Central memory CD8-positive, alpha-beta T cell (primary cell): ENCODE data around the gene POU6F2.

Experiments used
- ATAC-seq: fragments of 150-1000 bp; cut with Tn5 transposase; replicated peaks from 2 replicates; pipeline ENCODE4 v1.10.0; 2022; ENCODE audit warnings: mild to moderate bottlenecking, moderate FRiP score, moderate number of reproducible peaks; ENCODE audit not compliant: poor library complexity, severe bottlenecking; ENCODE audit errors: extremely low read depth
- DNase-seq, 2 donors: peaks; one replicate each; pipeline ENCODE4 v3.0.0; 2021; ENCODE audit warnings: low spot score in 2 of 2
- H3K27ac Mint-ChIP-seq: one replicate; pipeline ENCODE4 v1.8.0; 2022; ENCODE audit warnings: low read depth, mild to moderate bottlenecking, moderate library complexity, mixed read lengths
- H3K27me3 Mint-ChIP-seq: one replicate; pipeline ENCODE4 v1.8.0; 2022; ENCODE audit warnings: mixed read lengths
- H3K36me3 Mint-ChIP-seq: one replicate; pipeline ENCODE4 v1.8.0; 2022; ENCODE audit warnings: mild to moderate bottlenecking, moderate library complexity, mixed read lengths; ENCODE audit not compliant: insufficient read depth
- H3K4me1 Mint-ChIP-seq: one replicate; pipeline ENCODE4 v1.8.0; 2022; ENCODE audit warnings: mixed read lengths
- H3K4me3 Mint-ChIP-seq: one replicate; pipeline ENCODE4 v1.8.0; 2022; ENCODE audit warnings: mild to moderate bottlenecking, moderate library complexity, mixed read lengths
- H3K9me3 Mint-ChIP-seq: one replicate; pipeline ENCODE4 v1.8.0; 2022; ENCODE audit warnings: mixed read lengths

POU6F2 gene

GRCh38 chr7:39295796-39296195 lies 318.1 kb downstream of the POU6F2 start:
- H3K27me3 Mint-ChIP-seq: peaks cover 23% of the 10 kb centered on the region
- H3K9me3 Mint-ChIP-seq: no peaks in the 10 kb centered on the region
- H3K27ac Mint-ChIP-seq: no peak overlapping the region
- DNase-seq (no peak), ATAC-seq (no peak)
- no peak overlapping the region for H3K4me3 Mint-ChIP-seq
- no peaks in the 10 kb centered on the region for H3K4me1 Mint-ChIP-seq
- H3K36me3 Mint-ChIP-seq: no peaks in the 10 kb centered on the region

DNA sequence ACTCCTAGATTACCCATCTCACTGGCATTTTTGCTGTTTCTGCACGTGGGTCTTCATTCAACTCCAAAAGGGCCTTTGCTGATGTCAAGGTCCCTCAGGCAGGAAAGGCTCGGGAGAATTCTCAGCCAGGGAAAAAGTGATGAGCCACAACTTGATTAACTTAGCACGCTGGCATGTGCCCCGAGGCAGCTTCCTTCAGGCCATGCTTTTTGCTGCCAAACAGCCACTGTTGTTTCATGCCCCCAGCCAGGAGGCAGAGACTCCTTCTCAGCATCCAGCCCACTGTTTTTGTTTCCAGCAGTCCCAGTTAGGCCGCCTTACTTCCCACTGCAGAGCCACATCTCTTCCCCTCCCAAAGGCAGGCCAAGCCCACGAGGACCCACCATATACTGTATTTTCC lies 322.0 kb downstream of the POU6F2 start:
- no peak for ATAC-seq
- no peaks in the 10 kb centered on the region for H3K4me1 Mint-ChIP-seq
- H3K36me3 Mint-ChIP-seq: no peaks in the 10 kb centered on the region
- H3K4me3 Mint-ChIP-seq: no peak overlapping the region
- no peaks in the 10 kb centered on the region for H3K9me3 Mint-ChIP-seq
- no peak overlapping the region for H3K27ac Mint-ChIP-seq
- peaks cover 37% of the 10 kb centered on the region for H3K27me3 Mint-ChIP-seq
- no peak for DNase-seq

GRCh38 chr7:39300276-39300675 lies 322.6 kb downstream of the POU6F2 start:
- Mint-ChIP-seq H3K27me3 (peaks cover 37% of the 10 kb centered on the region), H3K9me3 (no peaks in the 10 kb centered on the region), H3K4me3 (no peak overlapping the region), H3K4me1 (no peaks in the 10 kb centered on the region), H3K36me3 (no peaks in the 10 kb centered on the region), H3K27ac (no peak overlapping the region)
- no peak for ATAC-seq
- no peak for DNase-seq

GRCh38 chr7:39301543-39301942 lies 323.8 kb downstream of the POU6F2 start:
- Mint-ChIP-seq H3K27ac (no peak overlapping the region), H3K9me3 (no peaks in the 10 kb centered on the region), H3K36me3 (no peaks in the 10 kb centered on the region), H3K27me3 (peaks cover 31% of the 10 kb centered on the region), H3K4me1 (no peaks in the 10 kb centered on the region), H3K4me3 (no peak overlapping the region)
- ATAC-seq: no peak
- no peak for DNase-seq

DNA sequence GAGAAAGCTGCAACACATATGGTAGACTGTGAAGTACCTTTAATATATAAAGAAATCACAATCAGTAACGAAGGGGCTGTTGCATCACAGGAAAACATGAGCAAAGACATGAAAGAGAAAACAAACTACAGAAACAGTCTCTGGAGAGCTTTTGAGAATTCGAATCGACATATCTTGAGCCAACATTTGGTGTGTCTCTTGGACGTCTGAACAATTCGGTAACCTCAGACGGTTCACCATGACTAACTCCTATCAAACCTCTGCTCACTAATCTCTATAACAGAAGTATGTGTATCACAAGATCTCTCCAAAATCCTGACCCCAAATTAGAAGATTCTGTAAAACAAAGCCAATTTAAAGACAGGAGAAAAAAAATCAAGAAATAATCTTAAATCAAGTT lies 326.5 kb downstream of the POU6F2 start:
- no peaks in the 10 kb centered on the region for H3K4me1 Mint-ChIP-seq
- no peaks in the 10 kb centered on the region for H3K36me3 Mint-ChIP-seq
- DNase-seq (no peak), ATAC-seq (no peak)
- H3K27me3 Mint-ChIP-seq: peaks cover 36% of the 10 kb centered on the region
- no peak overlapping the region for H3K4me3 Mint-ChIP-seq
- no peaks in the 10 kb centered on the region for H3K9me3 Mint-ChIP-seq
- H3K27ac Mint-ChIP-seq: no peak overlapping the region

DNA sequence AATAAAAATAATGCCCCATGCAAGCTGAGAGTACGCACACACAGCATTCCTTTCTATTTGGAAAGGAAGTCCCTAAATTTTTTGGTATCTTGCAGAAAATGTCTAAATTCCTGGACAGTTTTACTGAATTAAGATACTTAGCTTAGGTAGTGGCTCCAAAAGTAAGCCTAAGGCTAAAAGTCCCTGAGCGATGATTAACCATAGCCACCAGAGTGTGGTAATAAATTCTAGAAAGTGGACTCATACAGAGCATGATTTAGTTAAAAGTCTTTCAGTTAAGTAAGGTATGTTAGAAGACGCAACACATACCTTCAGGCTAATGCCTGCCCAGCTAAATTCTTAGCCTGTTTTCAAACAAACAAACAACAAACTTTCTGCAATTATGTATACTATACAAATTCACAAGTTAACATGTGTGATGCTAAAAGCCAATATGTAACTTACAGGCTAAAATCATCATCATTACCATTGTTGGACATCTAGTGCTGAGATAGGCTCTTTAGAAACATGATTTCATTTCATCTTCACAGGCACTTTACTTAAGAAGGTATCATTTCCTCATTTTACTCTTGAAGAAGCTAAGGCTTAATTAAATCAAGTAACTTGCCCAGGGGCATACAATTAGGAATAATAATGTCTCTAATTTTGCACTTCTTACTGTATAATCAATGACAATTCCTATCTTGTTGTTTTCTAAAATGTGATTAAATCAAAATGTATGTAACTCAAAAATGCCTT lies 327.1 kb downstream of the POU6F2 start:
- H3K27me3 Mint-ChIP-seq: peaks cover 33% of the 10 kb centered on the region
- ATAC-seq (no peak), DNase-seq (no peak)
- no peaks in the 10 kb centered on the region for H3K36me3 Mint-ChIP-seq
- no peaks in the 10 kb centered on the region for H3K9me3 Mint-ChIP-seq
- H3K4me1 Mint-ChIP-seq: no peaks in the 10 kb centered on the region
- H3K27ac Mint-ChIP-seq: no peak overlapping the region
- no peak overlapping the region for H3K4me3 Mint-ChIP-seq

GRCh38 chr7:39306016-39306570 lies 328.4 kb downstream of the POU6F2 start:
- no peak overlapping the region for H3K4me3 Mint-ChIP-seq
- H3K27ac Mint-ChIP-seq: no peak overlapping the region
- DNase-seq: no peak
- no peak for ATAC-seq
- no peaks in the 10 kb centered on the region for H3K9me3 Mint-ChIP-seq
- peaks cover 21% of the 10 kb centered on the region for H3K27me3 Mint-ChIP-seq
- no peaks in the 10 kb centered on the region for H3K36me3 Mint-ChIP-seq
- H3K4me1 Mint-ChIP-seq: no peaks in the 10 kb centered on the region

GRCh38 chr7:39310699-39311098 lies 333.0 kb downstream of the POU6F2 start:
- H3K4me1 Mint-ChIP-seq: no peaks in the 10 kb centered on the region
- no peak for DNase-seq
- no peak for ATAC-seq
- no peak overlapping the region for H3K27ac Mint-ChIP-seq
- H3K36me3 Mint-ChIP-seq: no peaks in the 10 kb centered on the region
- H3K27me3 Mint-ChIP-seq: peaks cover 9% of the 10 kb centered on the region
- H3K9me3 Mint-ChIP-seq: no peaks in the 10 kb centered on the region
- no peak overlapping the region for H3K4me3 Mint-ChIP-seq

DNA sequence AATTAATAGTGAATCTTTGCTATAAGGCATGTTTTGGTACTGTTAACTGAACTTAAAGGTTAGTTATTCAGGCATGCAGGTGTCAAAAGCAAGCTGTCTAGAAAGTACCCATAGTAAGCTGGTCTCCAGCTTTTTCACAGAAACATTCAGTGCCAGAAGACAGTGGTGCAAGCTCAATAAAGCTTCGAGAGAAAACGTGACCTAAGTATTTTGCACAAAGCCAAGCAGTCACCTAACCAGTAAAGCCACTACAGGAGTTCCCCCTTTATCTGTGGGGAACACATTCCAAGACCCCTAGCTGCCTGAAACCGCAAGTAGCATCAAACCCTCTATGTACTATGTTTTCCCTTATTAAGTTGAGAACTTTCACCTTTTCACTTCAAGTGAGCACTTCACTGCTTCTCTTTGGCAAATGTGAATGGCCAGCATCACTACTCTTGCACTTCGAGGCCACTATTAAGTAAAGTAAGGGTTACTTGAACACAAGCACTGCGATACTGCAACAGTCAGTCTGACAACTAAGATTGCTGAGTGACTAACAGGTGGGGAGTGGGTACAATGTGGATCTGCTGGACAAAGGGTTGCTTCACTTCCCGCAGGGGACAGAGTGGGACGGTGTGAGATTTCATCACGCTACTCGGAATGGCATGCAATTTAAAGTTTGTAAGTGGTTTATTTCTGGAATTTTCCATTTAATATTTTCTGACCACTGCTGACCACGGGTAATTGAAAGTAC lies 334.7 kb downstream of the POU6F2 start:
- no peaks in the 10 kb centered on the region for H3K4me1 Mint-ChIP-seq
- DNase-seq: no peak
- peaks cover 9% of the 10 kb centered on the region for H3K27me3 Mint-ChIP-seq
- no peaks in the 10 kb centered on the region for H3K9me3 Mint-ChIP-seq
- H3K36me3 Mint-ChIP-seq: no peaks in the 10 kb centered on the region
- no peak for ATAC-seq
- no peak overlapping the region for H3K4me3 Mint-ChIP-seq
- H3K27ac Mint-ChIP-seq: no peak overlapping the region

- H3K27me3 Mint-ChIP-seq: peaks cover 18% of the 10 kb centered on the region
- no peak for ATAC-seq
- H3K27ac Mint-ChIP-seq: no peak overlapping the region
Observed at GRCh38 chr7:39313376-39313775, 335.7 kb downstream of the POU6F2 start.

GRCh38 chr7:39313974-39314373 lies 336.3 kb downstream of the POU6F2 start:
- Mint-ChIP-seq H3K36me3 (no peaks in the 10 kb centered on the region), H3K4me1 (no peaks in the 10 kb centered on the region), H3K27me3 (peaks cover 12% of the 10 kb centered on the region), H3K9me3 (no peaks in the 10 kb centered on the region), H3K27ac (no peak overlapping the region), H3K4me3 (no peak overlapping the region)
- no peak for DNase-seq
- no peak for ATAC-seq

More at GRCh38 chr7:39313376-39313775, 335.7 kb downstream of the POU6F2 start:
- Mint-ChIP-seq H3K36me3 (no peaks in the 10 kb centered on the region), H3K4me1 (no peaks in the 10 kb centered on the region), H3K9me3 (no peaks in the 10 kb centered on the region), H3K4me3 (no peak overlapping the region)
- no peak for DNase-seq

GRCh38 chr7:39317107-39317506 lies 339.4 kb downstream of the POU6F2 start:
- ATAC-seq: no peak
- Mint-ChIP-seq H3K36me3 (no peaks in the 10 kb centered on the region), H3K4me1 (no peaks in the 10 kb centered on the region), H3K27me3 (peaks cover 10% of the 10 kb centered on the region), H3K9me3 (no peaks in the 10 kb centered on the region), H3K4me3 (no peak overlapping the region), H3K27ac (no peak overlapping the region)
- DNase-seq: no peak

GRCh38 chr7:39317896-39318295 lies 340.2 kb downstream of the POU6F2 start:
- Mint-ChIP-seq H3K9me3 (no peaks in the 10 kb centered on the region), H3K27ac (no peak overlapping the region), H3K4me3 (no peak overlapping the region), H3K4me1 (no peaks in the 10 kb centered on the region), H3K36me3 (no peaks in the 10 kb centered on the region), H3K27me3 (peaks cover 10% of the 10 kb centered on the region)
- DNase-seq (no peak), ATAC-seq (no peak)
